Measurements from ENCODE around the gene TLE3.

TLE3 gene

GRCh38 chr15:70098461-70099166, 897 bp upstream of the TLE3 start:
- peak; percentile 17 for DNase-seq

GRCh38 chr15:70098153-70098460, 390 bp upstream of the TLE3 start:
- no peak for DNase-seq

GRCh38 chr15:70097063-70097320, 725 bp downstream of the TLE3 start:
- DNase-seq = no peak

- peak; percentile 60 for DNase-seq
Measured at GRCh38 chr15:70096215-70097062, 1.3 kb downstream of the TLE3 start.

GRCh38 chr15:70095408-70096214, 2.1 kb downstream of the TLE3 start:
- DNase-seq = peak; percentile 1

- no peak for DNase-seq
Measured at GRCh38 chr15:70094690-70095311, 2.9 kb downstream of the TLE3 start.

GRCh38 chr15:70093481-70094319, 4.0 kb downstream of the TLE3 start:
- no peak for DNase-seq

- DNase-seq = no peak
Measured at GRCh38 chr15:70093070-70093469, 4.6 kb downstream of the TLE3 start.

GRCh38 chr15:70092464-70093027, 5.2 kb downstream of the TLE3 start:
- no peak for DNase-seq

- no peak for DNase-seq
Measured at GRCh38 chr15:70091726-70092463, 5.8 kb downstream of the TLE3 start.

- no peak for DNase-seq
Measured at GRCh38 chr15:70090436-70091296, 7.1 kb downstream of the TLE3 start.

- no peak for DNase-seq
Measured at GRCh38 chr15:70089692-70089971, 8.1 kb downstream of the TLE3 start.

GRCh38 chr15:70088887-70089691, 8.6 kb downstream of the TLE3 start:
- peak; percentile 9 for DNase-seq

- no peak for DNase-seq
Measured at GRCh38 chr15:70088455-70088854, 9.3 kb downstream of the TLE3 start.

GRCh38 chr15:70087708-70088352, 9.9 kb downstream of the TLE3 start:
- DNase-seq = no peak

- no peak for DNase-seq
Measured at GRCh38 chr15:70086636-70087035, 11.1 kb downstream of the TLE3 start.

GRCh38 chr15:70084461-70084860, 13.3 kb downstream of the TLE3 start:
- DNase-seq = no peak

- DNase-seq = no peak
Measured at GRCh38 chr15:70083946-70084345, 13.8 kb downstream of the TLE3 start.

GRCh38 chr15:70083418-70083817, 14.3 kb downstream of the TLE3 start:
- DNase-seq = no peak

Data from EL (cell line).